SK-N-MC (cell line): ENCODE data around the gene ARHGAP26.
"Not testable (repeated sequence)": the region's sequence is repeated elsewhere in the genome, so short reads cannot be mapped to it uniquely, and the experiment has no call there.

Source experiments
- DNase-seq: peaks from one replicate; pipeline ENCODE4 v3.0.0-alpha.2; 2011; ENCODE audit warnings: low read depth, low spot score
- H3K27ac ChIP-seq: fragments of 200-600 bp; sonication (generic); 2 replicates; pipeline ENCODE4 v1.5.1; 2016; ENCODE audit warnings: mixed run types
- H3K36me3 ChIP-seq: fragments of 200-600 bp; sonication (generic); 2 replicates; pipeline ENCODE4 v1.6.1; 2017; ENCODE audit warnings: antibody characterized with exemption, low read length, mixed read lengths; ENCODE audit not compliant: insufficient read depth
- H3K4me3 ChIP-seq: fragments of 200-600 bp; sonication (generic); 2 replicates; pipeline ENCODE4 v1.5.1; 2016
- H3K9ac ChIP-seq: fragments of 200-600 bp; sonication (generic); 2 replicates; pipeline ENCODE4 v1.8.0; 2017; ENCODE audit warnings: mixed run types, mixed read lengths; ENCODE audit not compliant: insufficient read length
- H3K9me3 ChIP-seq: fragments of 200-600 bp; sonication (generic); 2 replicates; pipeline ENCODE4 v1.6.1; 2017; ENCODE audit warnings: low read depth, mild to moderate bottlenecking, antibody characterized with exemption, low read length, moderate library complexity, mixed read lengths
- EZH2 ChIP-seq: fragments of 200-600 bp; sonication (generic); IDR thresholded peaks from one replicate; pipeline ENCODE4 v1.6.1; 2017; ENCODE audit warnings: antibody characterized with exemption
- FOXP2 ChIP-seq: optimal IDR thresholded peaks from 2 replicates; pipeline ENCODE3; 2011; ENCODE audit warnings: mild to moderate bottlenecking, moderate library complexity; ENCODE audit not compliant: insufficient read depth; ENCODE audit errors: extremely low read length, control extremely low read depth
- POLR2AphosphoS5 ChIP-seq: IDR thresholded peaks from 2 replicates; pipeline ENCODE4 v1.6.1; 2012; ENCODE audit warnings: mild to moderate bottlenecking, low read depth, low read length, borderline replicate concordance

Gene ARHGAP26

GRCh38 chr5:143080982-143081381 is 310.8 kb downstream of the ARHGAP26 start:
- TF ChIP-seq EZH2 (no peak), FOXP2 (no peak), POLR2AphosphoS5 (no peak)
- no peaks in the 10 kb centered on the region for H3K9me3 ChIP-seq
- no peak overlapping the region for H3K4me3 ChIP-seq
- no peak overlapping the region for H3K27ac ChIP-seq
- H3K36me3 ChIP-seq, result no peaks in the 10 kb centered on the region
- DNase-seq, result no peak
- no peak overlapping the region for H3K9ac ChIP-seq

GRCh38 chr5:143083006-143083405 is 312.8 kb downstream of the ARHGAP26 start:
- no peak overlapping the region for H3K9ac ChIP-seq
- no peaks in the 10 kb centered on the region for H3K9me3 ChIP-seq
- no peaks in the 10 kb centered on the region for H3K36me3 ChIP-seq
- TF ChIP-seq FOXP2 (no peak), EZH2 (no peak), POLR2AphosphoS5 (no peak)
- DNase-seq, result no peak
- no peak overlapping the region for H3K4me3 ChIP-seq
- no peak overlapping the region for H3K27ac ChIP-seq

- no peak overlapping the region for H3K9ac ChIP-seq
- H3K4me3 ChIP-seq, result no peak overlapping the region
- no peak for DNase-seq
- TF ChIP-seq EZH2, result no peak
- TF ChIP-seq FOXP2, result no peak
- no peak for TF ChIP-seq POLR2AphosphoS5
- no peaks in the 10 kb centered on the region for H3K36me3 ChIP-seq
- H3K9me3 ChIP-seq, result no peaks in the 10 kb centered on the region
- H3K27ac ChIP-seq, result no peak overlapping the region
Observed at GRCh38 chr5:143084407-143084806, 314.2 kb downstream of the ARHGAP26 start.

DNA sequence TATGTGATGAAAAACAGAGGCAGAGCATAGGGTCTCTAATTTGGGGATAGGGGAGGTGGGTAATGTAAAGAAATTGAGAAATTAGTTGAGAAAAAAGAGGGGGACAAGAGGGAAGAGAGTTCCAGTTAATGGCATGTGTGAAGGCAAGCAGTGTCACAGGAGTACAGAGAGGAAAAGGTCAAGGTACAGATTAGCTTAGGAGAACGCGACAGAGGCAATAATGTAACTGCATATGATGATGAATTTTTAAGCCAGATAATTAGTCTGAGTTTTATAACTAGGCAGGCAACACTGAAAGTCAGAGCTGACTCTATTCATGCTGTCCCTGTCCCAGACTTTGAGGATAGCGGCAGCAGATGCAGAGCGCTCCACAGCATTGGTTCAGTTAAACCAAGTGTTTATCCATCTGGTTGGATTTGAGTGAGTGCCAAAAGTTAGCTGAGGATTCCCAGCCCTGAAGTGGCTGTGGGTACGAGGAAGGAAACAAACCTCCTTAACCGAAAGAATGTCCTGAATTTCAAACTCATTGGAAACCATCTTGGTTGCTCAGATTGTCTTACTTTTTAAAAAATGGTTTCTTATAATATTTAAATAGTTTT is 315.2 kb downstream of the ARHGAP26 start:
- TF ChIP-seq FOXP2 (no peak), POLR2AphosphoS5 (no peak), EZH2 (no peak)
- no peak for DNase-seq
- H3K27ac ChIP-seq, result peak overlapping the region; percentile 34; the same call in 1 of the 2 replicates
- no peaks in the 10 kb centered on the region for H3K9me3 ChIP-seq
- H3K36me3 ChIP-seq, result no peaks in the 10 kb centered on the region
- H3K9ac ChIP-seq, result no peak overlapping the region
- H3K4me3 ChIP-seq, result no peak overlapping the region

DNA sequence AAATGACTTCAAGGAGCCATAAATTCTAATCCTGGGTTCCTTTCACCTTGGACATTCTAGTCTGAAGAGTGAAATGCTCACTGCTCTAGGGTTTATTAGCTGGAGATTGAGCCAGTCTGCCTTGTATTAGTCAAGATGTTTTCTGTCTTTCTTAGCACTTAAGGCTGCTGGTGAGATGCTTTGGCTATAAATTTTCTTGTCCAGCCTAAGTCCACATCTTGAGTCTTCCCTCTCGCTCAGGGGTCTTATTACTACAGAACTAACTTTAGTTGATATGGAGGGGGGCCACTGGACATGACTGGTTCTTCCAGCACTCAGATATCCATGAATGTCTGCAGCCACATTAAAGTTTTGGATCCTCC is 316.4 kb downstream of the ARHGAP26 start:
- DNase-seq, result no peak
- peak overlapping the region; percentile 55 for H3K4me3 ChIP-seq
- H3K9ac ChIP-seq, result no peak overlapping the region
- H3K27ac ChIP-seq, result peak overlapping the region; percentile 83
- H3K36me3 ChIP-seq, result no peaks in the 10 kb centered on the region
- H3K9me3 ChIP-seq, result no peaks in the 10 kb centered on the region
- TF ChIP-seq EZH2 (no peak), POLR2AphosphoS5 (no peak), FOXP2 (no peak)

- Histone ChIP-seq H3K4me3 (peak overlapping the region; percentile 55), H3K9ac (no peak overlapping the region), H3K9me3 (no peaks in the 10 kb centered on the region), H3K36me3 (no peaks in the 10 kb centered on the region), H3K27ac (peak overlapping the region; percentile 83)
- TF ChIP-seq POLR2AphosphoS5 (no peak), FOXP2 (peak; percentile 87), EZH2 (no peak)
- peak; percentile 83 for DNase-seq
Observed at GRCh38 chr5:143086908-143087637, 316.9 kb downstream of the ARHGAP26 start.

DNA sequence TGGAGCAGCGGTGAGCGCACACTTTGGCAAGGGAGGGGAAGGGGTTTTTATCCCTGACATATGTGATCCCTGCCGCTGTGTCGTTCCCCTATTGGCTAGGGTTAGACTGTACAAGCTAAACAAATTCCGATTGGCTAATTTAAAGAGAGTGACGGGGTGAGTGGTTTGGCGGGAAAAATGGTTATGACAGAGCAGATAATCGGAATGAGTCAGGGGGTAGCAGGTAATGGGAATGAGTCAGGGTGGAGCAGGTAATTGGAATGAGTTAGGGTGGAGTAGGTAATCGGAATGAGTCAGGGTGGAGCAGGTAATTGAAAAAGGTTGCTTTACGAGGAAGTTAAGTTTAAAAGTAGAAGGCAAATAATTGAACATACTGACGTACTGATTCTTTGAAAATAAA is 318.5 kb downstream of the ARHGAP26 start:
- H3K27ac ChIP-seq, H3K9me3 ChIP-seq, H3K9ac ChIP-seq, H3K36me3 ChIP-seq, DNase-seq, H3K4me3 ChIP-seq: not testable (repeated sequence)

GRCh38 chr5:143090044-143090443 is 319.9 kb downstream of the ARHGAP26 start:
- H3K9ac ChIP-seq, DNase-seq, H3K9me3 ChIP-seq, H3K4me3 ChIP-seq, H3K36me3 ChIP-seq, H3K27ac ChIP-seq: not testable (repeated sequence)

DNA sequence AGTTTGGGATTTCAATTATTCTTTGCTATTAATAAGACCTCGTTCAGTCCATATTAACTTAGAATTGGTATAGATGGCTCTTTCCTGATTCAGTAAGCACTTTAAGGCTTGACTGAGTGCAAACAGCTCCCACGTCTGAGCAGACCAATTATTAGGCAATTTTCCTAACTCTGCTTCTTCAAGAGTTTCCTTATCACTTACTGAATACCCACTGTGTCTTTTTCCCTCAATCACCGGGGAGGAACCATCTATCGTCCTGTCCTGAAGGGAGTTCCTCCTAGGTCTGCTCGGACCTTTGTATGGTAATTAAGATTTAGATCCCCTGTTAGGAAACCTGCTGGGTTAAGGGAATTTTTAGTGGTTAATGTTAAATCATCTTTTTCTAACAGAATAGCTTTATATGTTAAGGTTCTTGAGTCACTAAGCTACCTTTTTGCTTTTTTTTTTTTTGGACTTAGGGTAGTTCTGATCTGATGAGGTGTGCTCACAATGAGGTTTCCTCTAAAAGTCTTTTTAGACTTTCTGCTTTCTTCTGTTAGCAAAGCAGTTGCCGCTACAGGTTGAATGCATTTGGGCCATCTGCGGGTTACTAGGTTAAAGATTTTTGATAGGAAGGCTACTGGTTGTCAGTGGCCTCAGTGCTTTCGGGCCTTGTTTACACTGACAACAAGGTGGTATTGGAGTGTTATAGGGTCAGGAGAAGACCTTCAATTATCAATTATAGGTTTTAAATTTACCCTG is 322.7 kb downstream of the ARHGAP26 start:
- not testable (repeated sequence) for H3K27ac ChIP-seq, DNase-seq, H3K9me3 ChIP-seq, H3K9ac ChIP-seq, H3K36me3 ChIP-seq, H3K4me3 ChIP-seq
